Limb (tissue), 2 donors: Measurements from ENCODE around the gene SRP14.

Experiments
- DNase-seq, 2 donors: peaks; one replicate each; pipeline ENCODE4 v3.0.0-alpha.2; 2016; ENCODE audit errors: extremely low spot score in 2 of 2

Gene SRP14

GRCh38 chr15:39987821-39988220, 51.2 kb downstream of the SRP14 start:
- no peak for DNase-seq
